ENCODE measurements around the gene FER. TPM values are rescaled to one million over a fixed set of nuclear protein-coding genes. Genes with fewer than 3 reads are reported as not detected.

Gene FER
- total RNA-seq, 1 experiment from 2014 or later, result 22.1 TPM

DNA sequence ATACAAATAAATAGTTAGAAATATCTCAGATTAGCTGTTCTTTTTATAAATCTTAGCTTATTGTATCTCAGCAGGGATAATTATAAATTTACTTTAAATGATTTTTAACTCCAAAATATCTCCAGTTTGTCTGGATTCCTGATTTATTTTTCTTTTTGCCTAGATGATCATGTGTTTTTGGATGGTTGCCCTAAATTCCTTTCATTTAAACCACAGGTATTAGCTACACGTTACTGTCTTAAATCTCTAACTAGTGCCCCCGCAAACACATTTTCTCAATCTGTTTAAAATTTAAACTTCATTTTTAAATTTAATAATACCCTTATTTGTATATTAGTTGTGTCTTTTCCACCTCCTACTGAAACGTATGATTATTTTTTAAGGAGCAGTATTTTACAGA is 5.6 kb downstream of the FER start:
- POLR2A ChIA-PET, result interaction anchor here (0.6 kb wide), 1 partner anchor 25 kb away, joined by 6 read pairs; no protein-coding TSS in a partner anchor
- CTCF ChIA-PET, result no interaction called here
- DNase-seq (ENCODE audit: low read depth, low spot score) (no peak), ATAC-seq (no peak)
- H3K4me3 ChIP-seq (ENCODE audit: low read depth in 2 of 2, low read length in 2 of 2), result no peak overlapping the region
- in situ Hi-C loops (cut with HindIII; ENCODE audit: low pct_unique_long_range_greater_than_20kb, low sequenced_read_pairs) (no loop called here), intact Hi-C loops (cut with micrococcal nuclease; ENCODE audit: unreplicated experiment) (no loop called here)
- no peak overlapping the region for H3K27ac ChIP-seq (ENCODE audit: low read length)
- no TSS peak for BruUV-seq (replicated peaks)
- no peaks in the 10 kb centered on the region for H3K9me3 ChIP-seq (ENCODE audit: control insufficient read depth, insufficient read depth, low read depth, low read length)
- H3K27me3 ChIP-seq (ENCODE audit: control insufficient read depth, insufficient read depth, low read length), result no peaks in the 10 kb centered on the region
- peaks cover 3% of the 10 kb centered on the region; the same call in 1 of the 2 replicates for H3K4me1 ChIP-seq (ENCODE audit: control insufficient read depth, insufficient read depth, low read length)
- TF ChIP-seq SIN3A (IDR thresholded peaks at IDR 0.05; ENCODE audit: borderline replicate concordance, insufficient read depth, low read depth, low read length) (no peak), TCF7L2 (IDR thresholded peaks at IDR 0.05; ENCODE audit: low read depth, low read length) (no peak), REST (IDR thresholded peaks at IDR 0.05; ENCODE audit: insufficient read depth in 1 of 2, low read depth in 2 of 2, low read length in 1 of 2) (no peak), POLR2AphosphoS5 (IDR thresholded peaks at IDR 0.05; ENCODE audit: low read depth, low read length) (no peak)
- TF ChIP-seq, protein P1, sequence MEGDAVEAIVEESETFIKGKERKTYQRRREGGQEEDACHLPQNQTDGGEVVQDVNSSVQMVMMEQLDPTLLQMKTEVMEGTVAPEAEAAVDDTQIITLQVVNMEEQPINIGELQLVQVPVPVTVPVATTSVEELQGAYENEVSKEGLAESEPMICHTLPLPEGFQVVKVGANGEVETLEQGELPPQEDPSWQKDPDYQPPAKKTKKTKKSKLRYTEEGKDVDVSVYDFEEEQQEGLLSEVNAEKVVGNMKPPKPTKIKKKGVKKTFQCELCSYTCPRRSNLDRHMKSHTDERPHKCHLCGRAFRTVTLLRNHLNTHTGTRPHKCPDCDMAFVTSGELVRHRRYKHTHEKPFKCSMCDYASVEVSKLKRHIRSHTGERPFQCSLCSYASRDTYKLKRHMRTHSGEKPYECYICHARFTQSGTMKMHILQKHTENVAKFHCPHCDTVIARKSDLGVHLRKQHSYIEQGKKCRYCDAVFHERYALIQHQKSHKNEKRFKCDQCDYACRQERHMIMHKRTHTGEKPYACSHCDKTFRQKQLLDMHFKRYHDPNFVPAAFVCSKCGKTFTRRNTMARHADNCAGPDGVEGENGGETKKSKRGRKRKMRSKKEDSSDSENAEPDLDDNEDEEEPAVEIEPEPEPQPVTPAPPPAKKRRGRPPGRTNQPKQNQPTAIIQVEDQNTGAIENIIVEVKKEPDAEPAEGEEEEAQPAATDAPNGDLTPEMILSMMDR (IDR thresholded peaks at IDR 0.05), result no peak
- no peaks in the 10 kb centered on the region for H3K36me3 ChIP-seq (ENCODE audit: control insufficient read depth, insufficient read depth, low read length)

DNA sequence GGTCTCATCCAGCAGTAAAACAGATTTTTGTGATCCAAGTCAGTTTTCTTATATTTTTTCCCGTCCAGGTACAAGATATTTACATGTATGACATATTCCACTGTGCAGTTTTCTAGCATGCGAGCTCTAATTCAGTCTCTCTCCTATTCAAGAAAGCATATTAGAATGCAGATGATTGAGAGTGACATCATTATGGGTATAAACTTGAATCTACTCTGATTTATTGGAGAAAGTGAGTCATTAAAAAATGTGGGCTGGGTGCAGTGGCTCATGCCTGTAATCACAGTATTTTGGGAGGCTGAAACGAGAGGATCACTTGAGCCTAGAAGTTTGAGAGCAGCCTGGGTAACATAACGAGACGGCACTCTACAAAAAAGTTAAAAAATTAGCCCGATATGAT is 6.2 kb downstream of the FER start:
- ChIA-PET CTCF (interaction anchor here (0.6 kb wide), 1 partner anchor 16 kb away, joined by 5 read pairs; no protein-coding TSS in a partner anchor), POLR2A (no interaction called here)
- Histone ChIP-seq H3K9me3 (ENCODE audit: control insufficient read depth, insufficient read depth, low read depth, low read length) (no peaks in the 10 kb centered on the region), H3K36me3 (ENCODE audit: control insufficient read depth, insufficient read depth, low read length) (no peaks in the 10 kb centered on the region), H3K4me1 (ENCODE audit: control insufficient read depth, insufficient read depth, low read length) (peaks cover 3% of the 10 kb centered on the region; the same call in 1 of the 2 replicates), H3K27me3 (ENCODE audit: control insufficient read depth, insufficient read depth, low read length) (no peaks in the 10 kb centered on the region), H3K4me3 (ENCODE audit: low read depth in 2 of 2, low read length in 2 of 2) (no peak overlapping the region), H3K27ac (ENCODE audit: low read length) (no peak overlapping the region)
- ATAC-seq (no peak), DNase-seq (ENCODE audit: low read depth, low spot score) (no peak)
- in situ Hi-C loops (cut with HindIII; ENCODE audit: low pct_unique_long_range_greater_than_20kb, low sequenced_read_pairs) (no loop called here), intact Hi-C loops (cut with micrococcal nuclease; ENCODE audit: unreplicated experiment) (no loop called here)
- no TSS peak for BruUV-seq (replicated peaks)
- TF ChIP-seq SIN3A (IDR thresholded peaks at IDR 0.05; ENCODE audit: borderline replicate concordance, insufficient read depth, low read depth, low read length) (no peak), REST (IDR thresholded peaks at IDR 0.05; ENCODE audit: insufficient read depth in 1 of 2, low read depth in 2 of 2, low read length in 1 of 2) (no peak), POLR2AphosphoS5 (IDR thresholded peaks at IDR 0.05; ENCODE audit: low read depth, low read length) (no peak), TCF7L2 (IDR thresholded peaks at IDR 0.05; ENCODE audit: low read depth, low read length) (no peak)
- TF ChIP-seq, protein P1 (IDR thresholded peaks at IDR 0.05), result no peak

Data from Panc1 (cell line).